Endothelial cell of umbilical vein (primary cell): ENCODE results near the gene LRRC14B. TPM values are rescaled to one million over a fixed set of nuclear protein-coding genes. Genes with fewer than 3 reads are reported as not detected.

Experiments
- BruUV-seq: library from RNA; stranded (reverse); fragments of 400-500 nt; replicated peaks from 2 replicates; lab custom pipeline; 2021; lab: Mats Ljungman, UMichigan
- CTCF ChIA-PET: fragments of 300-600, 350-600 bp; sonication (Branson Sonifier 250); formaldehyde crosslinking; loops from one replicate; lab custom pipeline; 2021; ENCODE audit warnings: antibody characterized with exemption, inconsistent platforms; lab: Charles Lee
- POLR2A ChIA-PET: fragments of 300-600, 350-600 bp; sonication (Branson Sonifier 250); formaldehyde crosslinking; loops from one replicate; lab custom pipeline; 2021; ENCODE audit warnings: antibody characterized with exemption, inconsistent platforms; lab: Charles Lee
- DNase-seq: peaks from one replicate; pipeline ENCODE4 v3.0.0-alpha.2; 2011; ENCODE audit warnings: low read depth, low spot score
- FAIRE-seq: peaks from 2 replicates; lab custom pipeline; 2011; peaks lifted over from hg19 to GRCh38; lab: Jason Lieb, UNC
- H2AFZ ChIP-seq: 2 replicates; pipeline ENCODE4 v1.6.0; 2012; ENCODE audit warnings: low read depth, low read length, control low read depth, inconsistent platforms
- H3K27ac ChIP-seq: 2 replicates; pipeline ENCODE4 v1.5.1; 2011; ENCODE audit warnings: low read depth, mild to moderate bottlenecking, control low read depth, low read length, moderate library complexity; ENCODE audit not compliant: insufficient read depth
- H3K27me3 ChIP-seq, 2 experiments: 2 replicates each; pipeline versions ENCODE4 v1.6.0 to v1.6.1; 2011; ENCODE audit warnings: low read length in 2 of 2, mixed read lengths in 1 of 2; ENCODE audit not compliant: control insufficient read depth in 2 of 2, insufficient read depth in 2 of 2
- H3K36me3 ChIP-seq, 2 experiments: 2 replicates in 1 of 2; 3 replicates in 1 of 2; pipeline ENCODE4 v1.5.1; 2011; ENCODE audit warnings: low read length in 2 of 2, mild to moderate bottlenecking in 1 of 2, moderate library complexity in 1 of 2; ENCODE audit not compliant: control insufficient read depth in 2 of 2, insufficient read depth in 2 of 2; ENCODE audit errors: extremely low read depth in 1 of 2
- H3K4me1 ChIP-seq: 3 replicates; pipeline ENCODE4 v1.5.1; 2011; ENCODE audit warnings: mild to moderate bottlenecking, low read length; ENCODE audit not compliant: control insufficient read depth, insufficient read depth; ENCODE audit errors: extremely low read depth
- H3K4me2 ChIP-seq: 2 replicates; pipeline ENCODE4 v1.6.1; 2011; ENCODE audit warnings: low read length, control low read depth, mixed read lengths; ENCODE audit not compliant: insufficient read depth
- H3K4me3 ChIP-seq, 3 experiments: fragments of 200-600 bp in 1 of 3; sonication (generic), shearing (Covaris generic) in 1 of 3; replicated peaks in 1 of 3; 2 replicates each; pipeline ENCODE4 v1.5.1; 2011 to 2016; ENCODE audit warnings: control low read depth in 3 of 3, low read length in 3 of 3, mild to moderate bottlenecking in 2 of 3, inconsistent platforms in 1 of 3, low read depth in 1 of 3, moderate library complexity in 1 of 3; ENCODE audit not compliant: insufficient read depth in 1 of 3
- H3K79me2 ChIP-seq: 2 replicates; pipeline ENCODE4 v1.6.0; 2012; ENCODE audit warnings: low read length, inconsistent platforms; ENCODE audit not compliant: control insufficient read depth, insufficient read depth
- H3K9ac ChIP-seq: replicated peaks from 2 replicates; pipeline ENCODE3; 2011; ENCODE audit warnings: low read length, control low read depth; ENCODE audit not compliant: insufficient read depth; ENCODE audit errors: extremely low read depth
- H3K9me1 ChIP-seq: replicated peaks from 3 replicates; pipeline ENCODE4 v1.6.0; 2011; ENCODE audit warnings: mild to moderate bottlenecking, low read length; ENCODE audit not compliant: control insufficient read depth, insufficient read depth; ENCODE audit errors: extremely low read depth
- H3K9me3 ChIP-seq: replicated peaks from 2 replicates; pipeline ENCODE4 v1.5.1; 2012; ENCODE audit warnings: low read length, inconsistent platforms; ENCODE audit not compliant: control insufficient read depth, insufficient read depth
- H4K20me1 ChIP-seq: replicated peaks from 2 replicates; pipeline ENCODE3; 2011; ENCODE audit warnings: mild to moderate bottlenecking, low read length; ENCODE audit not compliant: control insufficient read depth, insufficient read depth; ENCODE audit errors: extremely low read depth
- EZH2 ChIP-seq: IDR thresholded peaks from 2 replicates; pipeline ENCODE4 v1.6.1; 2012; ENCODE audit warnings: borderline replicate concordance, low read depth, mild to moderate bottlenecking, moderate library complexity, low read length, inconsistent platforms; ENCODE audit not compliant: severe bottlenecking
- FOS ChIP-seq: IDR thresholded peaks from 2 replicates; pipeline ENCODE4 v1.6.1; 2011; ENCODE audit warnings: mild to moderate bottlenecking, low read length, moderate library complexity, borderline replicate concordance; ENCODE audit not compliant: insufficient read depth
- GATA2 ChIP-seq: IDR thresholded peaks from 2 replicates; pipeline ENCODE4 v1.7.0; 2011; ENCODE audit warnings: low read depth, mild to moderate bottlenecking, moderate library complexity, mixed read lengths, low read length; ENCODE audit not compliant: insufficient read length, insufficient read depth
- JUN ChIP-seq: IDR thresholded peaks from 2 replicates; pipeline ENCODE4 v1.6.1; 2011; ENCODE audit warnings: borderline replicate concordance, low read depth; ENCODE audit not compliant: insufficient read length, insufficient read depth
- POLR2AphosphoS5 ChIP-seq: IDR thresholded peaks from 2 replicates; pipeline ENCODE4 v1.6.1; 2012; ENCODE audit warnings: low read depth, mild to moderate bottlenecking, control low read depth, low read length, moderate library complexity; ENCODE audit not compliant: insufficient read depth
- dilution Hi-C: fragments of 300-500 bp; cut with MboI; formaldehyde crosslinking; loops from one replicate; pipeline ENCODE4 v1.15.0; 2019; ENCODE audit warnings: low sequenced_read_pairs; ENCODE audit not compliant: extremely low pct_ligation_motif_present
- intact Hi-C: fragments of 100-400 bp; cut with micrococcal nuclease; formaldehyde crosslinking; loops from one replicate; pipeline ENCODE4 v1.10.0; 2022
- polyA plus RNA-seq, 4 experiments: library from polyadenylated mRNA; depleted of rRNA in 3 of 4; stranded (reverse) in 3 of 4; unstranded in 1 of 4; fragments of >200 nt; gene quantifications; 2 replicates each; pipeline versions ENCODE4 v1.2.1 to v1.2.3, GENCODE V29; 2011 to 2012; ENCODE audit warnings: missing spikeins in 1 of 4
- total RNA-seq: library from RNA; stranded (reverse); gene quantifications from 2 replicates; pipeline ENCODE4 v1.2.3, GENCODE V29; 2021
- TF ChIP-seq, protein P1 (sequence below), 2 donors: IDR thresholded peaks; 1 replicate in 1 of 2; 2 replicates in 1 of 2; pipeline ENCODE4 v1.5.1; 2011; ENCODE audit warnings: low read length in 2 of 2, mild to moderate bottlenecking in 2 of 2, moderate library complexity in 2 of 2, control low read depth in 1 of 2, inconsistent platforms in 1 of 2, low read depth in 1 of 2; ENCODE audit not compliant: insufficient read depth in 1 of 2; ENCODE audit errors: extremely low read depth in 1 of 2

The LRRC14B gene
- total and polyA plus RNA-seq, 2 donors (not counting 3 experiments of a cell fraction or from before 2014, with no cell fraction given): not detected

DNA sequence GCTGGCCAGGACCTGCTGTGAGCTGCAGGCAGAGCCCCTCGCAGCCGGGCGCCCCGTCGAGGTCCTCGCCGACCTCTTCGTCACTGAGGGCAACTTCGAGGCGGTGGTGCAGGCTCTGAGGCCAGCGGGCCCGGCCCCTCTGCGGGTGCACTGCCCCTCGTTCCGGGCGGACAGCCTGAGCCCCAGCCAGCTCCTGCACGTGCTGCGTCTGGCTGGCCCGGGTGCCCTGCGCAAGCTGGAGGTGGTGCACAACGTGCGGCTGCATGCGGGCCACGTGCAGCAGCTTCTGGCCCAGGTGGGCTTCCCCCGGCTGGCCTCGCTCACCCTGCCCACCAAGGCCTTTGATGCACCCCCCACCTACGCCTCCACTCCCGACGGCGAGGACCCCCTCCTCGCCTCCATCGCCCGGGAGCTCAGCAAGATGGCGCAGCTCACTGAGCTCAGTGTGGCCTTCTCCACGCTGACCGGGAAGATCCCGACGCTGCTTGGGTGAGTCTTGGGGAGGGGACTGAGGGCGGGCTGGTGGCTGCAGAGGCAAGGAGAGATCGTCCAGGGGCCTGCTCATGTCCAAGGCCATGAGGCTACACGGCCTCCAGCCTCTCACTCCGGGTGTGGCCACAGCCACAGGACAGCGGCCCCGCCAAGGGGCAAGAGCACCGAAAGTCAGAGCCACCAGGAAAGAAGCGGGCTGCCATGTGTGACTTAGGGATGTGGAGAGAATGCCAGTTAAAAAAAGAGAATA is 825 bp downstream of the LRRC14B start:
- H2AFZ ChIP-seq: no peak overlapping the region
- CTCF ChIA-PET: interaction anchor here (1.3 kb wide), 1 partner anchor 255 kb away, joined by 5 read pairs; no protein-coding TSS in a partner anchor
- dilution Hi-C loops: no loop called here
- no peaks in the 10 kb centered on the region for H3K79me2 ChIP-seq
- H3K4me3 ChIP-seq: no peak overlapping the region
- DNase-seq (no peak), FAIRE-seq (no peak)
- H3K4me1 ChIP-seq: no peaks in the 10 kb centered on the region
- H3K36me3 ChIP-seq: no peaks in the 10 kb centered on the region
- H3K4me2 ChIP-seq: no peak overlapping the region
- no peaks in the 10 kb centered on the region for H4K20me1 ChIP-seq
- peaks cover 3 to 8% of the 10 kb centered on the region in 2 experiments for H3K27me3 ChIP-seq
- H3K9me3 ChIP-seq: no peaks in the 10 kb centered on the region
- H3K9me1 ChIP-seq: no peaks in the 10 kb centered on the region
- intact Hi-C loops: no loop called here
- no TSS peak for BruUV-seq
- H3K27ac ChIP-seq: no peak overlapping the region
- TF ChIP-seq POLR2AphosphoS5 (no peak), FOS (no peak), JUN (no peak), GATA2 (no peak), EZH2 (no peak)
- TF ChIP-seq, protein P1, sequence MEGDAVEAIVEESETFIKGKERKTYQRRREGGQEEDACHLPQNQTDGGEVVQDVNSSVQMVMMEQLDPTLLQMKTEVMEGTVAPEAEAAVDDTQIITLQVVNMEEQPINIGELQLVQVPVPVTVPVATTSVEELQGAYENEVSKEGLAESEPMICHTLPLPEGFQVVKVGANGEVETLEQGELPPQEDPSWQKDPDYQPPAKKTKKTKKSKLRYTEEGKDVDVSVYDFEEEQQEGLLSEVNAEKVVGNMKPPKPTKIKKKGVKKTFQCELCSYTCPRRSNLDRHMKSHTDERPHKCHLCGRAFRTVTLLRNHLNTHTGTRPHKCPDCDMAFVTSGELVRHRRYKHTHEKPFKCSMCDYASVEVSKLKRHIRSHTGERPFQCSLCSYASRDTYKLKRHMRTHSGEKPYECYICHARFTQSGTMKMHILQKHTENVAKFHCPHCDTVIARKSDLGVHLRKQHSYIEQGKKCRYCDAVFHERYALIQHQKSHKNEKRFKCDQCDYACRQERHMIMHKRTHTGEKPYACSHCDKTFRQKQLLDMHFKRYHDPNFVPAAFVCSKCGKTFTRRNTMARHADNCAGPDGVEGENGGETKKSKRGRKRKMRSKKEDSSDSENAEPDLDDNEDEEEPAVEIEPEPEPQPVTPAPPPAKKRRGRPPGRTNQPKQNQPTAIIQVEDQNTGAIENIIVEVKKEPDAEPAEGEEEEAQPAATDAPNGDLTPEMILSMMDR (IDR thresholded peaks at IDR 0.05; ENCODE audit: extremely low read depth in 1 of 2, insufficient read depth in 1 of 2, low read depth in 1 of 2, low read length in 2 of 2): no peak
- H3K9ac ChIP-seq: no peak overlapping the region
- POLR2A ChIA-PET: interaction anchor here (0.5 kb wide), 1 partner anchor 52 kb away, joined by 3 read pairs; no protein-coding TSS in a partner anchor
